Endodermal cell (in vitro differentiated cells): Measurements from ENCODE around the gene TAOK1. TPM values are rescaled to one million over a fixed set of nuclear protein-coding genes. Genes with fewer than 3 reads are reported as not detected.

ENCODE experiments used
- DNase-seq: peaks from one replicate; pipeline ENCODE4 v3.0.0-alpha.2; 2017
- H3K27ac ChIP-seq: 2 replicates; pipeline ENCODE4 v1.5.1; 2013; ENCODE audit warnings: mild to moderate bottlenecking, low read depth, low read length, moderate library complexity
- H3K27me3 ChIP-seq: 2 replicates; pipeline ENCODE4 v1.6.1; 2013; ENCODE audit warnings: mild to moderate bottlenecking, low read length, moderate library complexity; ENCODE audit not compliant: insufficient read depth, control insufficient read depth, poor library complexity, severe bottlenecking
- H3K36me3 ChIP-seq: 2 replicates; pipeline ENCODE4 v1.7.0; 2013; ENCODE audit warnings: mild to moderate bottlenecking, low read length, moderate library complexity; ENCODE audit not compliant: control insufficient read depth, insufficient read depth
- H3K4me1 ChIP-seq: one replicate; pipeline ENCODE4 v1.7.0; 2013; ENCODE audit warnings: low read length; ENCODE audit not compliant: control insufficient read depth, insufficient read depth
- H3K4me3 ChIP-seq: 2 replicates; pipeline ENCODE4 v1.5.1; 2013; ENCODE audit warnings: mild to moderate bottlenecking, low read length, moderate library complexity
- H3K9ac ChIP-seq: 2 replicates; pipeline ENCODE4 v1.6.1; 2013; ENCODE audit warnings: mild to moderate bottlenecking, low read length, moderate library complexity; ENCODE audit not compliant: poor library complexity, severe bottlenecking; ENCODE audit errors: extremely low read depth
- H3K9me3 ChIP-seq: 2 replicates; pipeline ENCODE4 v1.6.1; 2013; ENCODE audit warnings: mild to moderate bottlenecking, low read length, moderate library complexity; ENCODE audit not compliant: control insufficient read depth
- H3K27ac Mint-ChIP-seq: 2 replicates; pipeline ENCODE4 v1.8.0; 2020; ENCODE audit warnings: mixed read lengths
- H3K27me3 Mint-ChIP-seq: 2 replicates; pipeline ENCODE4 v1.8.0; 2021; ENCODE audit warnings: mild to moderate bottlenecking, mixed read lengths; ENCODE audit not compliant: insufficient read depth
- H3K36me3 Mint-ChIP-seq: 2 replicates; pipeline ENCODE4 v1.8.0; 2020; ENCODE audit warnings: low read depth, mixed read lengths
- H3K4me1 Mint-ChIP-seq: 2 replicates; pipeline ENCODE4 v1.8.0; 2020; ENCODE audit warnings: mixed read lengths
- H3K4me3 Mint-ChIP-seq: 2 replicates; pipeline ENCODE4 v1.8.0; 2020; ENCODE audit warnings: mild to moderate bottlenecking, moderate library complexity, mixed read lengths
- H3K9me3 Mint-ChIP-seq: 2 replicates; pipeline ENCODE4 v1.8.0; 2020; ENCODE audit warnings: mild to moderate bottlenecking, mixed read lengths
- CTCF ChIP-seq: fragments of 200-600 bp; sonication (generic); conservative IDR thresholded peaks from 2 replicates; pipeline ENCODE4 v1.5.0; 2021; ENCODE audit warnings: antibody characterized with exemption, mild to moderate bottlenecking
- WGBS, 2 experiments: methylation state at CpG; one replicate each; pipeline versions ENCODE4 v1.1.5 to v1.1.7; 2013; ENCODE audit warnings: missing lambda C conversion rate in 2 of 2, mixed read lengths in 1 of 2; ENCODE audit not compliant: insufficient coverage in 1 of 2, insufficient read length in 1 of 2; 5-methylcytosine and 5-hydroxymethylcytosine counted together
- total RNA-seq, 2 donors: library from RNA; stranded (reverse); fragmentation: NEBNext Ultra II Directional in 1 of 2; extraction: Animal tissue kit (Norgen Biotek cat#: 25700) in 1 of 2; gene quantifications; 2 replicates in 1 of 2; 3 replicates in 1 of 2; pipeline ENCODE4 v1.2.1, GENCODE V29; 2021

TAOK1 gene
- total RNA-seq, 2 donors from 2014 or later = 95.9 to 102 TPM

GRCh38 chr17:29571883-29572681 is 181.9 kb downstream of the TAOK1 start:
- no peak overlapping the region for H3K9ac ChIP-seq
- Mint-ChIP-seq H3K4me1 (peaks cover 4% of the 10 kb centered on the region), H3K27ac (no peak overlapping the region), H3K36me3 (peaks cover 11% of the 10 kb centered on the region), H3K4me3 (no peak overlapping the region), H3K9me3 (no peaks in the 10 kb centered on the region), H3K27me3 (peaks cover 24% of the 10 kb centered on the region)
- no peaks in the 10 kb centered on the region for H3K9me3 ChIP-seq
- WGBS, 2 experiments = 82 to 87% methylated on average over 12 to 30 of the region's 30 CpGs
- no peak for DNase-seq
- no peaks in the 10 kb centered on the region for H3K4me1 ChIP-seq
- H3K36me3 ChIP-seq = peaks cover 20% of the 10 kb centered on the region
- H3K27me3 ChIP-seq = peaks cover 9% of the 10 kb centered on the region
- no peak overlapping the region for H3K27ac ChIP-seq
- TF ChIP-seq CTCF = no peak
- H3K4me3 ChIP-seq = no peak overlapping the region

GRCh38 chr17:29572691-29573557 is 182.8 kb downstream of the TAOK1 start:
- H3K27me3 Mint-ChIP-seq = peaks cover 18% of the 10 kb centered on the region
- Histone ChIP-seq H3K27me3 (peaks cover under 1% of the 10 kb centered on the region), H3K9me3 (no peaks in the 10 kb centered on the region), H3K4me3 (no peak overlapping the region), H3K4me1 (no peaks in the 10 kb centered on the region), H3K36me3 (peaks cover 20% of the 10 kb centered on the region), H3K27ac (no peak overlapping the region), H3K9ac (no peak overlapping the region)
- H3K36me3 Mint-ChIP-seq = peaks cover 11% of the 10 kb centered on the region
- WGBS, 2 experiments = 39 to 69% methylated on average over 21 to 61 of the region's 62 CpGs
- H3K27ac Mint-ChIP-seq = no peak overlapping the region
- peaks cover 4% of the 10 kb centered on the region for H3K4me1 Mint-ChIP-seq
- TF ChIP-seq CTCF = peak; percentile 88
- peak; percentile 90 for DNase-seq
- H3K9me3 Mint-ChIP-seq = no peaks in the 10 kb centered on the region
- no peak overlapping the region for H3K4me3 Mint-ChIP-seq

- H3K27ac Mint-ChIP-seq = no peak overlapping the region
- H3K36me3 ChIP-seq = peaks cover 20% of the 10 kb centered on the region
- no peaks in the 10 kb centered on the region for H3K9me3 ChIP-seq
- no peaks in the 10 kb centered on the region for H3K4me1 ChIP-seq
- H3K4me3 Mint-ChIP-seq = no peak overlapping the region
- no peak overlapping the region for H3K27ac ChIP-seq
- no peaks in the 10 kb centered on the region for H3K9me3 Mint-ChIP-seq
- 96% methylated on average over 6 of the region's 6 CpGs; no CpG with 5 or more reads in 1 of the 2 experiments for WGBS, 2 experiments
- TF ChIP-seq CTCF = no peak
- H3K9ac ChIP-seq = no peak overlapping the region
- H3K4me3 ChIP-seq = no peak overlapping the region
- H3K27me3 ChIP-seq = no peaks in the 10 kb centered on the region
- peaks cover 15% of the 10 kb centered on the region for H3K36me3 Mint-ChIP-seq
- DNase-seq = no peak
- H3K27me3 Mint-ChIP-seq = peaks cover 18% of the 10 kb centered on the region
- peaks cover 4% of the 10 kb centered on the region for H3K4me1 Mint-ChIP-seq
Measured at GRCh38 chr17:29573558-29573869, 183.4 kb downstream of the TAOK1 start.
